CD1c-positive myeloid dendritic cell (primary cell): ENCODE measurements around the gene ZNF664.
A peak's percentile ranks its signal among the peaks of the same experiment; 100 is the strongest.

Source experiments
- DNase-seq: peaks from one replicate; pipeline ENCODE4 v3.0.0-alpha.2; 2016; ENCODE audit errors: extremely low spot score

ZNF664 gene

DNA sequence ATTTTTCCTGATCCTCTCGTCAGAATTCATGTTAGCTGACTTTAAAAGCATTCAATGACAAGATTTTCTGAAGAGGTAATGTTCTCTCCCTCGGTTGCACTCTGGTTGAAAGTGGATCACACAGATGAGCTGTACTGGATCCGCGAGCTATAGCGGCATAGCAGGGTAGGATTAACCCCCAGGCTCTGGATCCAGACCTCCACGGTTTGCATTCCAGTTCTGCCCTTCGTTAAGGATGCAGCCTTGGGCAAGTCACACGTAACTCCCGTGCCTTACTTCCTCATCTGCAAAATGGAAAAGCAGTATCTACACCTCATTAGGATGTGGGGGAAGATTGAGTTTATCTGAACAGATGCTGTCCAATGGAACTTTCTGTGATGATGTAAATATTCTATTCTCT, 14.1 kb upstream of the ZNF664 start:
- DNase-seq, result no peak

GRCh38 chr12:123960029-123960735, 12.8 kb upstream of the ZNF664 start:
- no peak for DNase-seq

GRCh38 chr12:123960856-123961255, 12.2 kb upstream of the ZNF664 start:
- DNase-seq, result no peak

- no peak for DNase-seq
Observed at GRCh38 chr12:123961585-123962345, 11.2 kb upstream of the ZNF664 start.

DNA sequence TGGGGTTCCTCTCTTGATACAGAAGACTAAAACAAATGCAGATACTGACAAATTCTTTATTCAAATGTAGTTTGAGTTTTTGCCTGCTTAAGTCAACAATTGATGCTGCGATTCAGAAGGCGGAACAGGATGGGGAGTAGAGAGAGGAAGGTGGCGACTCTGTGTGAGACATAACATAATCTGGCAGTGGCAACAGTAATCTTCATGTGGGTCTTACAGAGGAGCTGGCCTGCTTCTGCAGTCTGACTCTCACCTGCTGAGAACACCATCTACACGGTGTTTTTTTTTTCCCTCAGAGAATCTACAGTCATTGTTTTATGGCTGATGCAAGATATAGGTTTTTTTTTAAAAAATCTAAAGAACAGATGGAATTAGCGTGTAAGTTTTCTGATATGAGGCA, 10.5 kb upstream of the ZNF664 start:
- no peak for DNase-seq

DNA sequence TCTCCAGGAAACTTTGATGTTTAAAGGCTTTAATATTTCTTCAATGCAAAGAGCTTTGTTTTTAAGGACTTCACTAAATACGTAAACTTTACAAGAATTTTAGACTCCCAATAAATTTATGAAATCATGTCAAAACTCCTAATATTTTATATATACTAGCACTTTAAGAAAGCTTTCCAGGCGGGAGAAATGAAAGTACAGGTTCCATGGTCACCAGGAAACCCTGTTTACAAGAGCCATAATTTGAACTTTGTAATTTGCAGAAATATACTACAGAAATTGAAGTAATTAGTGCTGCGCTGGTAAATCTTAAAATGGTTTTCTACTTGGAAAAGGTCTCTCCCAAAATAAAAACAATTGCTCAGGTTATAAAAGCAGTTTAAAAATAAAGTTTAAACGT, 9.2 kb upstream of the ZNF664 start:
- DNase-seq, result no peak

DNA sequence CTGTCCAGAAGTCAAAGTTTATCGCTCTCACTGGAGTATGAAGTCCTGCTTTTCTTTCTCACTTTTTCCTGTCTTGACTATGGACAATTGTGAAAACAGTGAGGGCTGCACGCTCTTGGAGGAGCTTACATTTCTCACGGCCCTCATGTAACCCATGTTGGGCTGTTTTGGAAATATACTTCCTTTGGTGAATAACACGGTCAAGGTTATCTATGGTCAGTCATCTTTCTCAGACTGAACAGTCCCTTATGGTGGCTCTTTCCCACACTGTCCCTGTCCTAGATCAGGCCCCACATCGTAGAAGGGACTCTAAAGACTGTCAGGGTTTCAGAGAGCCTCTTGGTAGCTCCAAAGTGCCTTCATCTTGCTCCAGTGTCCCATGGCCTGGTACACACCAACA, 7.6 kb upstream of the ZNF664 start:
- no peak for DNase-seq

DNA sequence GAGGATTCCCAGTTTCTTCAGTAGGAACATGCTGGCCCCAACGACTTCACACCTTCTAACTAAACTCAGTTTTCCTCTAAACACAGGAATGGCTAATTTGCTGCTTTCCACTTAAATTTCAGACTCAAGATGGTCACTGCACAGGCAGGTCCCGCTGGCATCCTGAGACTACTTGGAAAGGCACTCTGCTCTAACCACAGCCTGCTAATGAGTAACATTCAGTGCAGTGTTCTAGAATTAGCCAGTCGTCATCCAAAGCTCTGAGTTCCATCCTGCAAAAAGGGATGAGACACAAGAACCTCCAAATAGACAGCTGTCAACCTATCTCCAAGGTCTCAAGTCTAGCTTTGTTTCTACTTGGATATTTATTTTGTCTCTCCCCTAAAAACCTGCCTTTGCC, 6.4 kb upstream of the ZNF664 start:
- DNase-seq, result no peak

DNA sequence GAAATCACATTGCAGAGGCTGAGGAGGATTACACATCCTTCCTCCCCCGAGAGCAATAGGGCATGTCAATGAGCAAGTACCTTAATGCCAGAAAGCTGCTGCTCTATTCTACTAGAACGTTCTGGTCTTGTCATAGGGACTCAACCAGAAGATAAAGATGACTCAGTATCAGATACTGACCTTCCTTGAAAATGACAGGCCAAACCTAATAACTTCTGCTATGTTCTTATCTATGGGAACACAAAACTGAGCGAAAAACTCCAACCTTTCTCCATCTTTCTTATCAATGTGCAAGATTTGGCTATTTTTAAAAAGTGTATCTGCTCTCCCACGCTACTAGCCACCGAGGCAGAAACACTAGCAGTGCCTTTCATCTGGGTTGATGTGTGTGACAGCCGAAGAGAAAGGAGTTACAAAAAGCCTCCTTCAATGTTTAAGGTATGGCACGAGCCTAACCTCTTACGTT, 5.9 kb upstream of the ZNF664 start:
- DNase-seq, result no peak

GRCh38 chr12:123971449-123971769, 1.6 kb upstream of the ZNF664 start:
- peak; percentile 21 for DNase-seq

GRCh38 chr12:123971770-123972456, 1.1 kb upstream of the ZNF664 start:
- DNase-seq, result no peak

GRCh38 chr12:123973552-123974341, 732 bp downstream of the ZNF664 start:
- DNase-seq, result peak; percentile 4

- DNase-seq, result no peak
Observed at GRCh38 chr12:123976227-123976826, 3.3 kb downstream of the ZNF664 start.

DNA sequence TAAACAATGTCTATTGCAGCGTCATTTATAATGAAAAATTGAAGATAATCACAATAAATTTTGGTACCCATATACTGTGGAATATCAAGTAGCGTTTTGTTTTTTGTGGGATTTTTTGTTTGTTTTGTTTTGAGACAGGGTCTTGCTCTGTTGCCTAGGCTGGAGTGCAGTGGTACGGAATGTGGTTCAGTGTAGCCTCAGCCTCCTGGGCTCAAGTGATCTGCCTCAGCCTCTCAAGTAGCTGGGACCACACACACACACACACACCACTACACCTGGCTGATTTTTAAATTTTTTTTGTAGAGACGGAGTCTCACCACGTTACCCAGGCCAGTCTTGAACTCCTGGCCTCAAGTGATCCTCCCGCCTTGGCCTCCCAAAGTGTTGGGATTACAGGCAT, 6.6 kb downstream of the ZNF664 start:
- no peak for DNase-seq

GRCh38 chr12:123982269-123982668, 9.3 kb downstream of the ZNF664 start:
- no peak for DNase-seq

GRCh38 chr12:123983822-123984485, 10.9 kb downstream of the ZNF664 start:
- DNase-seq, result peak; percentile 76

- DNase-seq, result no peak
Observed at GRCh38 chr12:123984903-123985302, 11.9 kb downstream of the ZNF664 start.

GRCh38 chr12:123986374-123986965, 13.5 kb downstream of the ZNF664 start:
- no peak for DNase-seq

DNA sequence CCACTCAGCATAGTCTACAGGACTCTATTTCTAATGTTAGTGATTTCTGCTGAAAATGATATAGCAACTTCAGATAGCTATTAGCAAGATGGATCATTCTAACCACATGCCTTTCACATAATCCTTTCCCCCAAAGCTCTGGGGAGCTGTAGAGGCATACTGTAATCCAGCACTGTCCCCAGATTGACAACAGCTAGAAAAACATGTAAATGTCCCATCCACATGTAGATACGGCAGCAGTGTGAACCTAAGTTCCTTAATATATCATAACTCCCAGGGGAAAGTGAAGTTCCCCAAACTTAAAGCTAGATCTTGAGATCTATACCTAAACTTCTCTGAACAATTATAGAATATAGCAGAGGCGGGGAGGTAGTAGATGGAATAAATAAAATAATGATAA, 14.0 kb downstream of the ZNF664 start:
- no peak for DNase-seq

DNA sequence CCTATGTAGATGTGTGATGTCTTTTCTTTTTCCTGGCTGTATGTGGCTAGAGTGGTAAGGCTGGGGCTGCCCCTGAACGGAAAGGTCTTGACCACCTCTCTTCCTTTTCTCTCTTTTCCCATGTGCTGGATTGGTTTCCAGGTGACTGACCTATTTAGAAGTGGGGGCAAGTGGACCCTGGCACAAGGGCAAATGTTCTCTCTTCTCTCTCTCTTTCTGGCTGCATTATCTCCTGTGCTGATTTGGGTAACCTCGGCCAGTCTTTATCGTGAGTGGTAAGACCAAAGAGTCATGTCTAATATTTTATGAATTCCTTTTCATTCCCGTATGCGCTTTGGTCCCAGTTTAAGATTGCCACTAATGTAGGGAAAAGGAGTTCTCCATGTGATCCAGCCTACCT, 16.2 kb downstream of the ZNF664 start:
- no peak for DNase-seq

DNA sequence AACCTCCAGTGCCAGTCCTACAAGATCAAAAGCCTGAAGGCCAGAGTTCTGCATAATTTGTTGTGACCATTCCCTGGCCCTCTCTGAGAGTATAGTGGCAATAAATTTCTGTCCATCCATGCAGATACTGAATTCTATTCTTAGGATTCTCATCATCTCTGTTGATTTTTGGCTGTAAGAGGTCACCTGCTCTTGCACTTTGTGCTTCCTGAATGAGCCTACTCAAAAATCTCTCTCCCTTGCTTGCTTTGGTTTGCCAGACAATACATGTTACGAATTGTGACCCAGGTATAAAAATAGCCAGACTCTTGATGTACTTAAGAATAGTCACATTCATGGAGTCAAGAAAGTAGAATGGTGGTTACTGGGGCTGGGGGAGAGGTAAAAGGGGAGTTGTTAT, 16.7 kb downstream of the ZNF664 start:
- DNase-seq, result no peak
